GM19324 (cell line): ENCODE data around the gene ABLIM1.
"Not testable (repeated sequence)": the region's sequence is repeated elsewhere in the genome, so short reads cannot be mapped to it uniquely, and the experiment has no call there.

Source experiments
- ATAC-seq: cut with Tn5 transposase; IDR thresholded peaks from one replicate; pipeline ENCODE4 v1.9.1; 2021; ENCODE audit warnings: mild to moderate bottlenecking, moderate library complexity; ENCODE audit not compliant: unreplicated experiment, low FRiP score

Gene ABLIM1

GRCh38 chr10:114658175-114658574 is at the start of gene ABLIM1:
Gene ABLIM1, minus strand, starts transcription at chr10:114658275. Its CDS starts 75 bp downstream, at chr10:114658200.
- ATAC-seq = no peak

- no peak for ATAC-seq
These were observed 48.5 kb upstream of the ABLIM1 start for GRCh38 chr10:114706458-114707055.

GRCh38 chr10:114704679-114705078 is 46.6 kb upstream of the ABLIM1 start:
- ATAC-seq = no peak

GRCh38 chr10:114703377-114704107 is 45.5 kb upstream of the ABLIM1 start:
- ATAC-seq = no peak

- ATAC-seq = no peak
These were observed 40.4 kb upstream of the ABLIM1 start for GRCh38 chr10:114698271-114699061.

GRCh38 chr10:114697061-114697598 is 39.1 kb upstream of the ABLIM1 start:
- no peak for ATAC-seq

- ATAC-seq = not testable (repeated sequence)
These were observed 38.2 kb upstream of the ABLIM1 start for GRCh38 chr10:114696301-114696700.

GRCh38 chr10:114694752-114695151 is 36.7 kb upstream of the ABLIM1 start:
- ATAC-seq = no peak

GRCh38 chr10:114694062-114694461 is 36.0 kb upstream of the ABLIM1 start:
- ATAC-seq = no peak

GRCh38 chr10:114691442-114691941 is 33.4 kb upstream of the ABLIM1 start:
- no peak for ATAC-seq

- no peak for ATAC-seq
These were observed 30.7 kb upstream of the ABLIM1 start for GRCh38 chr10:114688786-114689185.

- ATAC-seq = no peak
These were observed 29.4 kb upstream of the ABLIM1 start for GRCh38 chr10:114687459-114687858.

- ATAC-seq = no peak
These were observed 27.9 kb upstream of the ABLIM1 start for GRCh38 chr10:114686013-114686412.

GRCh38 chr10:114685456-114685855 is 27.4 kb upstream of the ABLIM1 start:
- ATAC-seq = no peak

- no peak for ATAC-seq
These were observed 26.7 kb upstream of the ABLIM1 start for GRCh38 chr10:114684822-114685209.

GRCh38 chr10:114684084-114684821 is 26.2 kb upstream of the ABLIM1 start:
- no peak for ATAC-seq

- ATAC-seq = no peak
These were observed 25.5 kb upstream of the ABLIM1 start for GRCh38 chr10:114683593-114683992.

- no peak for ATAC-seq
These were observed 25.1 kb upstream of the ABLIM1 start for GRCh38 chr10:114683162-114683561.

GRCh38 chr10:114682532-114682931 is 24.5 kb upstream of the ABLIM1 start:
- no peak for ATAC-seq

- ATAC-seq = no peak
These were observed 24.0 kb upstream of the ABLIM1 start for GRCh38 chr10:114682121-114682520.
